B cell (primary cell): ENCODE data around the gene FGFRL1. TPM values are rescaled to one million over a fixed set of nuclear protein-coding genes. Genes with fewer than 3 reads are reported as not detected.

Experiments used
- ATAC-seq: fragments of 200-7000 bp; cut with Tn5 transposase; one replicate; pipeline ENCODE4 v1.10.0; 2021; ENCODE audit warnings: low read depth, mild to moderate bottlenecking, moderate number of reproducible peaks, moderate library complexity
- CTCF ChIA-PET: fragments of 350-600 bp; sonication (Branson Sonifier 250); formaldehyde crosslinking; loops from one replicate; lab custom pipeline; 2021; ENCODE audit warnings: antibody characterized with exemption, inconsistent platforms; lab: Charles Lee
- POLR2A ChIA-PET: fragments of 350-600 bp; sonication (Branson Sonifier 250); formaldehyde crosslinking; loops from one replicate; lab custom pipeline; 2021; ENCODE audit warnings: antibody characterized with exemption; lab: Charles Lee
- DNase-seq: peaks from one replicate; pipeline ENCODE4 v3.0.0; 2013
- H2AFZ ChIP-seq: 2 replicates; pipeline ENCODE4 v1.6.1; 2012; ENCODE audit warnings: mild to moderate bottlenecking, low read depth, low read length; ENCODE audit not compliant: insufficient read depth, poor library complexity, severe bottlenecking
- H3K27ac ChIP-seq, 2 donors: 1 replicate in 1 of 2; 2 replicates in 1 of 2; pipeline ENCODE4 v1.5.1; 2012 to 2013; ENCODE audit warnings: low read length in 2 of 2, mild to moderate bottlenecking in 2 of 2, moderate library complexity in 1 of 2
- H3K27me3 ChIP-seq, 4 experiments: fragments of 200-600 bp in 1 of 4; sonication (generic) in 1 of 4; replicated peaks in 1 of 4; 1 replicate in 2 of 4; 2 replicates in 2 of 4; pipeline versions ENCODE4 v1.6.1 to v1.7.0; 2013 to 2016; ENCODE audit warnings: low read length in 3 of 4, mild to moderate bottlenecking in 2 of 4, mixed read lengths in 1 of 4, moderate library complexity in 1 of 4; ENCODE audit not compliant: insufficient read depth in 4 of 4, control insufficient read depth in 3 of 4; ENCODE audit errors: control extremely low read depth in 1 of 4
- H3K36me3 ChIP-seq, 2 experiments: replicated peaks in 1 of 2; 1 replicate in 1 of 2; 2 replicates in 1 of 2; pipeline versions ENCODE4 v1.6.1 to v1.7.1; 2013; ENCODE audit warnings: low read length in 1 of 2; ENCODE audit not compliant: insufficient read depth in 2 of 2, control insufficient read depth in 1 of 2; ENCODE audit errors: control extremely low read depth in 1 of 2, extremely low read depth in 1 of 2
- H3K4me1 ChIP-seq, 2 donors: fragments of 200-600 bp in 1 of 2; sonication (generic) in 1 of 2; 1 replicate in 1 of 2; 2 replicates in 1 of 2; pipeline versions ENCODE4 v1.5.1 to v1.6.1; 2013 to 2017; ENCODE audit warnings: low read length in 2 of 2; ENCODE audit not compliant: control insufficient read depth in 2 of 2, insufficient read depth in 2 of 2
- H3K4me2 ChIP-seq: replicated peaks from 2 replicates; pipeline ENCODE3; 2012; ENCODE audit warnings: mild to moderate bottlenecking, low read depth, low read length; ENCODE audit not compliant: poor library complexity, severe bottlenecking
- H3K4me3 ChIP-seq, 5 experiments: fragments of 200-600 bp in 1 of 5; sonication (generic) in 1 of 5; 1 replicate in 3 of 5; 2 replicates in 2 of 5; pipeline versions ENCODE4 v1.5.1 to v1.7.0; 2011 to 2016; ENCODE audit warnings: low read length in 4 of 5, mild to moderate bottlenecking in 4 of 5, low read depth in 2 of 5, control low read depth in 1 of 5, moderate library complexity in 1 of 5; ENCODE audit not compliant: insufficient read depth in 1 of 5; ENCODE audit errors: control extremely low read depth in 1 of 5, extremely low read depth in 1 of 5
- H3K79me2 ChIP-seq: fragments of 200-600 bp; sonication (generic); one replicate; pipeline ENCODE4 v1.6.0; 2016; ENCODE audit warnings: low read length; ENCODE audit not compliant: control insufficient read depth, insufficient read depth
- H3K9ac ChIP-seq: fragments of 200-600 bp; sonication (generic); 2 replicates; pipeline ENCODE4 v1.6.1; 2017; ENCODE audit warnings: mild to moderate bottlenecking, low read length, moderate library complexity
- H3K9me3 ChIP-seq, 3 donors: one replicate each; pipeline versions ENCODE4 v1.6.1 to v1.7.1; 2013; ENCODE audit warnings: low read length in 2 of 3; ENCODE audit not compliant: control insufficient read depth in 2 of 3, insufficient read depth in 1 of 3; ENCODE audit errors: control extremely low read depth in 1 of 3
- H4K20me1 ChIP-seq: 2 replicates; pipeline ENCODE4 v1.6.0; 2012; ENCODE audit warnings: mild to moderate bottlenecking, low read length; ENCODE audit not compliant: insufficient read depth, control insufficient read depth, poor library complexity, severe bottlenecking
- H3K27ac Mint-ChIP-seq: one replicate; pipeline ENCODE4 v1.8.0; 2021; ENCODE audit warnings: mixed read lengths
- H3K27me3 Mint-ChIP-seq: one replicate; pipeline ENCODE4 v1.8.0; 2021; ENCODE audit warnings: mixed read lengths
- H3K4me1 Mint-ChIP-seq: one replicate; pipeline ENCODE4 v1.8.0; 2021; ENCODE audit warnings: mixed read lengths
- H3K4me3 Mint-ChIP-seq: one replicate; pipeline ENCODE4 v1.8.0; 2021; ENCODE audit warnings: mixed read lengths
- H3K9me3 Mint-ChIP-seq: one replicate; pipeline ENCODE4 v1.8.0; 2022; ENCODE audit warnings: mixed read lengths; ENCODE audit not compliant: insufficient read depth
- EZH2 ChIP-seq: IDR thresholded peaks from 2 replicates; pipeline ENCODE4 v1.6.1; 2012; ENCODE audit warnings: borderline replicate concordance, low read depth, mild to moderate bottlenecking, moderate library complexity, low read length; ENCODE audit not compliant: insufficient read depth, poor library complexity, severe bottlenecking
- WGBS: methylation state at CpG from one replicate; pipeline ENCODE4 v1.1.5; 2013; ENCODE audit warnings: missing lambda C conversion rate; ENCODE audit not compliant: insufficient coverage; 5-methylcytosine and 5-hydroxymethylcytosine counted together
- intact Hi-C: fragments of 100-400 bp; cut with micrococcal nuclease; formaldehyde crosslinking; loops from one replicate; pipeline ENCODE4 v1.10.0; 2022
- polyA plus RNA-seq: library from polyadenylated mRNA; depleted of rRNA; stranded (reverse); fragments of >200 nt; gene quantifications from 2 replicates; pipeline ENCODE4 v1.2.3, GENCODE V29; 2012
- total RNA-seq, 2 donors: library from RNA; stranded (reverse); fragments of 120-200 nt in 1 of 2; gene quantifications; 1 replicate in 1 of 2; 2 replicates in 1 of 2; pipeline versions ENCODE4 v1.2.3 to v1.2.4, GENCODE V29; 2013 to 2022
- TF ChIP-seq, protein P1 (sequence below): fragments of 200-600 bp; IDR thresholded peaks from one replicate; pipeline ENCODE4 v1.8.0; 2022; ENCODE audit warnings: antibody characterized with exemption, mild to moderate bottlenecking

The FGFRL1 gene
- total and polyA plus RNA-seq, 2 donors (not counting 1 experiment from before 2014, with no cell fraction given): 24.1 to 28.9 TPM

DNA sequence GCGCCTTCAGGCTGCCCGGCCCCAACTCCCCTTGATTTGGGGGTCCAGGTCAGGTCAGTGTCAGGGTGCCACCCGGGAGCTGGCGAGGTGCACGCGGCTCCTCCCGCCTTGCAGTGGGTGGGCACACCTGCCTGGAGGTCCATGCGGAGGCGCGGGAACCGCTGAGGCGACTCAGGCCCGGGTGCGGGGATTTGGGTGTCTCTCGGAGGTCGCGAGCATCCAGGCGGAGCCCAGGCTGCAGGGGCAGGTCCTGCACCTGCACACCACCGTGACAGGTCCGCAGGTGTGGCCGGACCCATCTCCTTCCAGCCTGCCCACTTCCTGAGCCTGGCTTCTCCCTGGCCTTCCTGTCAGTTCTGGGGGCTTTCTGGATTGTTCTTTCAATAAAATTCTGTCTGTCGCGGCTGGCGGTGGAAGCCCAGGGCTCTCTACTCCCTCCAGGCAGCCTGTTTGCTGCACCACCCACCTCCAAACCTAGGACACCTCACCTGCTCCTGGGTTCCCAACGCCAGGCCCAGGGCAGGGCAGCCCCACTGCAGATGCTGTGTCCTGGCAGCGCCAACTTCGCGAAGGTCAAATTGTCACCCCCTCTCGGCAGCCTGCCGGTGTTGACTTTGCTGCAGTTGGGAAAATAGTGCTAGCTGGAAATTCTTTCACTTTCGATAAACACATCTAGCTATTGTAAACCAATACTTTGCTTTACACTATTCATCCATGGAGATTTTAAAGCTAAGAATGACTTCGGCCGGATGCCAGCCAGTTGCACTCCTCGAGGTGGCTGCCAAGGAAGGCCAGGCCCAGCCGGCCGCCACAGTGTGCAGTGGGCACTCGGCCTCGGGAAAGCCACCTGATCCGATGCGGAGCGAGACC is 35.9 kb downstream of the FGFRL1 start:
- H3K9me3 ChIP-seq: peaks cover 0 to 28% (median 0%) of the 10 kb centered on the region in 3 donors
- H3K27me3 ChIP-seq: peaks cover 0 to 35% (median 14%) of the 10 kb centered on the region in 4 experiments
- no peaks in the 10 kb centered on the region for H3K36me3 ChIP-seq
- no peak overlapping the region for H3K4me2 ChIP-seq
- ChIA-PET CTCF (no interaction called here), POLR2A (no interaction called here)
- H3K4me3 ChIP-seq: no peak overlapping the region
- H3K27ac ChIP-seq: no peak overlapping the region
- DNase-seq (no peak), ATAC-seq (no peak)
- peak overlapping the region; percentile 32 for H3K27ac Mint-ChIP-seq
- H3K4me3 Mint-ChIP-seq: no peak overlapping the region
- no peak overlapping the region for H3K9ac ChIP-seq
- H4K20me1 ChIP-seq: no peaks in the 10 kb centered on the region
- H3K79me2 ChIP-seq: no peaks in the 10 kb centered on the region
- peaks cover 2% of the 10 kb centered on the region for H3K4me1 Mint-ChIP-seq
- 86% methylated on average over 41 of the region's 41 CpGs for WGBS
- intact Hi-C loops: no loop called here
- no peak overlapping the region for H2AFZ ChIP-seq
- TF ChIP-seq, protein P1, sequence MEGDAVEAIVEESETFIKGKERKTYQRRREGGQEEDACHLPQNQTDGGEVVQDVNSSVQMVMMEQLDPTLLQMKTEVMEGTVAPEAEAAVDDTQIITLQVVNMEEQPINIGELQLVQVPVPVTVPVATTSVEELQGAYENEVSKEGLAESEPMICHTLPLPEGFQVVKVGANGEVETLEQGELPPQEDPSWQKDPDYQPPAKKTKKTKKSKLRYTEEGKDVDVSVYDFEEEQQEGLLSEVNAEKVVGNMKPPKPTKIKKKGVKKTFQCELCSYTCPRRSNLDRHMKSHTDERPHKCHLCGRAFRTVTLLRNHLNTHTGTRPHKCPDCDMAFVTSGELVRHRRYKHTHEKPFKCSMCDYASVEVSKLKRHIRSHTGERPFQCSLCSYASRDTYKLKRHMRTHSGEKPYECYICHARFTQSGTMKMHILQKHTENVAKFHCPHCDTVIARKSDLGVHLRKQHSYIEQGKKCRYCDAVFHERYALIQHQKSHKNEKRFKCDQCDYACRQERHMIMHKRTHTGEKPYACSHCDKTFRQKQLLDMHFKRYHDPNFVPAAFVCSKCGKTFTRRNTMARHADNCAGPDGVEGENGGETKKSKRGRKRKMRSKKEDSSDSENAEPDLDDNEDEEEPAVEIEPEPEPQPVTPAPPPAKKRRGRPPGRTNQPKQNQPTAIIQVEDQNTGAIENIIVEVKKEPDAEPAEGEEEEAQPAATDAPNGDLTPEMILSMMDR: no peak
- no peak for TF ChIP-seq EZH2
- H3K4me1 ChIP-seq: peaks cover 3 to 10% of the 10 kb centered on the region in 2 donors
- H3K9me3 Mint-ChIP-seq: no peaks in the 10 kb centered on the region
- H3K27me3 Mint-ChIP-seq: peaks cover 21% of the 10 kb centered on the region
